ENCODE data around the gene SIK3.

SIK3 gene

DNA sequence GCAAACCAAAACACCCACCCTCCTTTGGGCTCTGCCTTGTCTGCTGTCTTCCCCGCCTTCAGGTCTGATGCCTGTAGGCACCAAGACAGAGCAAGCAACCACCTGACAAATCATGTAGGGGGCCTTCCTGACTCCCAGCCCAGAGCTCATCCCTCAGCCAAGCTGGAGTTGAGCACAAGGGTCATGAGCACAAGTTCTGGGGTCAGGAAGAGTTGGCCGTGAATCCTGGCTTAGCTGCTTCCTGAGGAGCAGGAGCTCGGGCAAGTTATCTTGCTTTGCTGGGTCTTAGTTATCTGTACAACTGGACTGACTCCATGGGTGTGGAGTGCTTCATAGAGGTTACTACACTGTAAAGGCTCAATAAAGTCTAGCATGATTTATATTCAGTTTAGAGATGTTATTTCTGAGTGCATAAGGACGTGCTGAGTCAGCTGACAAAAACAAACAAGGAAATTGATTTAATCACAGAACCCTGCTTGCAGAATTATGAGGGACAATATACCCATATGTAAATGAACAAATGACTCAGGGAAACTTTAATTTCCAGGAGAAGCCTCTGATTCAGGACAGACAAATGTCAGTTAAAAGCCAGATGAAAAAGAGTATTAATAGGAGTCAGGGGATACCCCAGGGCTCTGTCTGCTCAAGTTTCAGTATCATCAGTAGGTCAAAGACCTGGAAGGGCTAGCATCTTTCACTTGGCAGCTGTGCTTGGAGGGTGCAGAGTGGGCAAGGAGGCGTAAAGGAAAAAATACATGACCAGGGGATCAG lies 245.8 kb downstream of the SIK3 start:
- TF ChIP-seq, protein P1, sequence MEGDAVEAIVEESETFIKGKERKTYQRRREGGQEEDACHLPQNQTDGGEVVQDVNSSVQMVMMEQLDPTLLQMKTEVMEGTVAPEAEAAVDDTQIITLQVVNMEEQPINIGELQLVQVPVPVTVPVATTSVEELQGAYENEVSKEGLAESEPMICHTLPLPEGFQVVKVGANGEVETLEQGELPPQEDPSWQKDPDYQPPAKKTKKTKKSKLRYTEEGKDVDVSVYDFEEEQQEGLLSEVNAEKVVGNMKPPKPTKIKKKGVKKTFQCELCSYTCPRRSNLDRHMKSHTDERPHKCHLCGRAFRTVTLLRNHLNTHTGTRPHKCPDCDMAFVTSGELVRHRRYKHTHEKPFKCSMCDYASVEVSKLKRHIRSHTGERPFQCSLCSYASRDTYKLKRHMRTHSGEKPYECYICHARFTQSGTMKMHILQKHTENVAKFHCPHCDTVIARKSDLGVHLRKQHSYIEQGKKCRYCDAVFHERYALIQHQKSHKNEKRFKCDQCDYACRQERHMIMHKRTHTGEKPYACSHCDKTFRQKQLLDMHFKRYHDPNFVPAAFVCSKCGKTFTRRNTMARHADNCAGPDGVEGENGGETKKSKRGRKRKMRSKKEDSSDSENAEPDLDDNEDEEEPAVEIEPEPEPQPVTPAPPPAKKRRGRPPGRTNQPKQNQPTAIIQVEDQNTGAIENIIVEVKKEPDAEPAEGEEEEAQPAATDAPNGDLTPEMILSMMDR (IDR thresholded peaks at IDR 0.05; ENCODE audit: insufficient read depth, low read depth, low read length, missing control alignments), result no peak
- peak; percentile 47 for DNase-seq (ENCODE audit: low read depth)
- no peak overlapping the region for H3K4me3 ChIP-seq (ENCODE audit: low read depth, low read length)

DNA sequence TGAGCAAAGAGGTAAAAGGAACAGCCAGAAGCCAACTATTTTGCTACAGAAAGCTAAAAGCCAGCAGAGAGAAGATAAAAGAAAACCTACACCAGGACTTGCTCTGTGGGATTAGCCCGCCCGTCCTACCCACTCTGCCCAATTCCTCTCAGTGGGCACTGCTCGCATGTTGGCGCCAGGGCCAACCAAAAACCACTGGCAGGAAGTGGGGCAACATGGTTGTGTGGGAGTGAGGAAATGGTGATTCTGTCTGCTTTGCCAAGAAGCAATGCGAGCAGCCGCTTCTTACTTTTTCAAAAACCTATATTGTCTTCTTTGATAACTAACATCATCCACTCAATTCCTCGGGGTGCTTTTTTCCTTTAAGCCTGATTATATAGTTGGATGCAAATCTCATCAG lies 246.6 kb downstream of the SIK3 start:
- DNase-seq (ENCODE audit: low read depth), result no peak
- TF ChIP-seq, protein P1 (IDR thresholded peaks at IDR 0.05; ENCODE audit: insufficient read depth, low read depth, low read length, missing control alignments), result no peak
- H3K4me3 ChIP-seq (ENCODE audit: low read depth, low read length), result no peak overlapping the region

DNA sequence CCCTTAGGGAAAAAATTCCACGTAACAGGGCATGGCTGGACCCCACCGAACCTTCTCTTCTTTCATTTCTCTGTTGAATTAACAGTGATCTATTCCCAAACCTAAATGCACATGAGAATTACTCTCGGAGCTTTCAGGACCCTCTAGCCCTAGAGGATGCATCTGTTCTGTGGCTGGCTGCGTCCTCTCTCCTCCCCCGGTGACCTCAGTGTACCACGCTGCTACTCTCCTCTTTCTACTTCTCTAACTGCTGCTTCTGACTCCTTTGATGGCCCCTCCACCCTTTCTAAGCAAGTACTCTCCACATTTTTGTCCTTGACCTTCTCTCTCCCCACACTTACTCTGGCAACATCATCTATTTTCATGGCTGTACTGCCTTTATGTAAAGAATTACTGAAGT lies 248.7 kb downstream of the SIK3 start:
- TF ChIP-seq, protein P1 (IDR thresholded peaks at IDR 0.05; ENCODE audit: insufficient read depth, low read depth, low read length, missing control alignments), result no peak
- DNase-seq (ENCODE audit: low read depth), result no peak
- no peak overlapping the region for H3K4me3 ChIP-seq (ENCODE audit: low read depth, low read length)

DNA sequence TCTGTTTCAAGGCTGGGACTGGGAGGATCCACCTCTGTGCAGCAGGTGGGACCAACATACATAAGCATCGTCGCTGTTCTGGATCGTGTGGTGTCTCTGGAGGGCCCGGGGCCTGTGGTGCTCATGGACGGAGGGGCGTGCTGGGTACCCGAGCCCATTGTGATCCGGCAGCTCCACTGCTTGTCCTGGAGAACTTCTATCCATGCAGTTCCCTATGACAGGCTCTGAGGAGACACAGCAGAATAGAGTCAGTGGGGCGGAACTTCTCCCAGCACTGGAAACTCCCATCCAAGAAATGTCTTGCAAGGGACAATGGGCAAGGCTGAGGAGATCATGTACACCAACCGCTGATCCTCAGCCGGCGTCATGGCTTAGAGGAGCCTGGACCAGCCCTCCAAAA lies 249.2 kb downstream of the SIK3 start:
- no peak for DNase-seq (ENCODE audit: low read depth)
- TF ChIP-seq, protein P1 (IDR thresholded peaks at IDR 0.05; ENCODE audit: insufficient read depth, low read depth, low read length, missing control alignments), result no peak
- H3K4me3 ChIP-seq (ENCODE audit: low read depth, low read length), result no peak overlapping the region

DNA sequence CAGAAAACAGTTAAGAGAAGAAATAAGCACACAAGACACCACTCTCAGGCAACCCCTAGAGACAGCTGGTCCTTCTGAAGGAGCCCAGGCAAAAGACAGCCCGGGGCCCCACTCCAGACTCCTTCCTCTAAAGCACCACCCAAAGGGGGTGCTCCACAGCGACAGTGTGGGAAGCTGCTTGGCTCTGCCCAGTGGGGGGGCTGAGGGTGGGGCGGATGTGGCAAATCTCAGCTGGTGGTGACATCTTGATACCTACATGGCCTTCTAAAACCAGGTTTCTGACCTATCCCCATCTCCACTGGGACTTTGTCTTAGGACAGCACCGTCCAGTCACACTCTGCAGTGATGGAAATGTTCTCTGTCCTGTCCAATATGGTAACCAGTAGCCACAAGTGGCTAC lies 250.6 kb downstream of the SIK3 start:
- H3K4me3 ChIP-seq (ENCODE audit: low read depth, low read length), result no peak overlapping the region
- DNase-seq (ENCODE audit: low read depth), result no peak
- TF ChIP-seq, protein P1 (IDR thresholded peaks at IDR 0.05; ENCODE audit: insufficient read depth, low read depth, low read length, missing control alignments), result no peak

DNA sequence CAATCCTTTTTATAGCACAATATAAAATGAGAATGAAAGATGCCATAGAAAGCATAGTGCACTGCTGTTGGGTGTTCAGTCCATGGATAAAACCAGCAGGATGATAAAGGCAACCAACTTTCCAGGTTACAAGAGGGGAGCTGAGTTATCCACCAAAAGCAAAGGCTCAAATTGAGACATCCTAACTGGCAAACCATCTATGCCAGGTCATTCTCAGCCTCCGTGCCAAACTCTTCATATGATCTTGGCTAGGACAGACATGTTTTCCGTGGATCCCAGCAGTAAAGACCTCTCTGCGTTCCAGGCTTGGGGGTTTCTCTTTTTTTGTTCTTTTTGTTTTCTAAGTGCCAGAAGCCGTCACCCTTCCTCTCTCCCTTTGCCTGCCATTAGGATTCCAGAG lies 253.5 kb downstream of the SIK3 start:
- DNase-seq (ENCODE audit: low read depth), result no peak
- H3K4me3 ChIP-seq (ENCODE audit: low read depth, low read length), result no peak overlapping the region
- TF ChIP-seq, protein P1 (IDR thresholded peaks at IDR 0.05; ENCODE audit: insufficient read depth, low read depth, low read length, missing control alignments), result no peak

DNA sequence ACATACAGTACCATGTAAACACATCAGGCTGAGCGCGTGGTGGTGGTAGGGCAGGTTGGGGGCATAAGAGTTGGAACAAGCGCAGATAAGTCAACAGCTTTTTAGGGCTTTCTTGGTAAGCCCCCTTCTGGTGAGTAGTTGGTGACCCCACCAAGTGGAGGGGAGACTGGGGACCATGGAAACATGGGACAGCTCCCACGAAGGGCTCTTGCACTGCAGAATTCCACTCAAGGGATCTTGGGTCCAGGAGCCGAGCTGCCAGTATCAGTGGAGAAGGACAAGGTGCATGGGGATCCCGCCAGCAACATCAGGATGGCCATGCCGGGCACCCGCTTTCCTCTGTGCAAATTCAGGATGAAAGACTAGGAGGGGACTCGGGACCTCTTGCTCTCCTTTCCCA lies 254.6 kb downstream of the SIK3 start:
- TF ChIP-seq, protein P1 (IDR thresholded peaks at IDR 0.05; ENCODE audit: insufficient read depth, low read depth, low read length, missing control alignments), result no peak
- no peak overlapping the region for H3K4me3 ChIP-seq (ENCODE audit: low read depth, low read length)
- no peak for DNase-seq (ENCODE audit: low read depth)
